A673 (cell line): ENCODE data around the gene PDE6C. TPM values are rescaled to one million over a fixed set of nuclear protein-coding genes. Genes with fewer than 3 reads are reported as not detected.

Source experiments
- BruUV-seq: library from RNA; stranded (reverse); fragments of 400-500 nt; replicated peaks from 2 replicates; lab custom pipeline; 2021; lab: Mats Ljungman, UMichigan
- CTCF ChIA-PET: fragments of 300-600 bp; sonication (Branson Sonifier 250); formaldehyde crosslinking; loops from one replicate; lab custom pipeline; 2022; ENCODE audit warnings: antibody characterized with exemption; lab: Charles Lee
- POLR2A ChIA-PET: fragments of 300-600 bp; sonication (Branson Sonifier 250); formaldehyde crosslinking; loops from one replicate; lab custom pipeline; 2022; ENCODE audit warnings: antibody characterized with exemption; ENCODE audit not compliant: low non-redundant PET; lab: Charles Lee
- DNase-seq: peaks from one replicate; pipeline ENCODE4 v3.0.0-alpha.2; 2015; ENCODE audit warnings: low spot score
- H3K27ac ChIP-seq: fragments of 200-600 bp; sonication (generic); 2 replicates; pipeline ENCODE4 v1.5.1; 2016; ENCODE audit warnings: mixed run types, low read depth, mild to moderate bottlenecking, mixed read lengths, antibody characterized with exemption, low read length; ENCODE audit not compliant: poor library complexity, severe bottlenecking
- H3K27me3 ChIP-seq: fragments of 200-600 bp; sonication (generic); replicated peaks from 2 replicates; pipeline ENCODE4 v1.6.1; 2017; ENCODE audit warnings: mixed run types, low read depth, mild to moderate bottlenecking, mixed read lengths, antibody characterized with exemption, low read length; ENCODE audit not compliant: insufficient read depth, poor library complexity
- H3K36me3 ChIP-seq: fragments of 200-600 bp; sonication (generic); 2 replicates; pipeline ENCODE4 v1.6.1; 2016; ENCODE audit warnings: mixed run types, mild to moderate bottlenecking, mixed read lengths, antibody characterized with exemption, low read length; ENCODE audit not compliant: insufficient read depth, poor library complexity, severe bottlenecking
- H3K4me1 ChIP-seq: fragments of 200-600 bp; sonication (generic); 2 replicates; pipeline ENCODE4 v1.6.1; 2017; ENCODE audit warnings: mixed run types, mild to moderate bottlenecking, mixed read lengths, antibody characterized with exemption, low read length; ENCODE audit not compliant: insufficient read depth, poor library complexity, severe bottlenecking
- H3K4me3 ChIP-seq: fragments of 200-600 bp; sonication (generic); 2 replicates; pipeline ENCODE4 v1.5.1; 2016; ENCODE audit warnings: low read depth, mixed run types, mild to moderate bottlenecking, mixed read lengths, low read length; ENCODE audit not compliant: poor library complexity, severe bottlenecking
- H3K9me3 ChIP-seq: fragments of 200-600 bp; sonication (generic); 2 replicates; pipeline ENCODE4 v1.6.1; 2016; ENCODE audit warnings: mixed run types, low read depth, mild to moderate bottlenecking, mixed read lengths, antibody characterized with exemption, low read length; ENCODE audit not compliant: poor library complexity, severe bottlenecking
- CTCF ChIP-seq: fragments of 300-800, 200-600 bp; sonication (generic); conservative IDR thresholded peaks from 2 replicates; pipeline ENCODE4 v1.5.1; 2017; ENCODE audit warnings: low read depth, mild to moderate bottlenecking, antibody characterized with exemption, low read length, moderate library complexity, mixed read lengths
- EZH2 ChIP-seq: fragments of 200-600 bp; sonication (generic); IDR thresholded peaks from 2 replicates; pipeline ENCODE4 v1.6.1; 2017; ENCODE audit warnings: borderline replicate concordance, low read depth, mild to moderate bottlenecking, mixed read lengths, antibody characterized with exemption, low read length; ENCODE audit not compliant: poor library complexity, severe bottlenecking
- intact Hi-C: fragments of 100-400 bp; cut with micrococcal nuclease; formaldehyde crosslinking; loops from one replicate; pipeline ENCODE4 v1.10.0; 2022; ENCODE audit not compliant: unreplicated experiment
- total RNA-seq: library from RNA; stranded (reverse); gene quantifications from 2 replicates; pipeline ENCODE4 v1.2.3, GENCODE V29; 2021

The PDE6C gene
- total RNA-seq, 1 experiment from 2014 or later: not detected

- Histone ChIP-seq H3K9me3 (no peaks in the 10 kb centered on the region), H3K36me3 (no peaks in the 10 kb centered on the region), H3K27me3 (no peaks in the 10 kb centered on the region), H3K4me3 (no peak overlapping the region), H3K27ac (no peak overlapping the region), H3K4me1 (no peaks in the 10 kb centered on the region)
- DNase-seq: no peak
- no TSS peak for BruUV-seq
- POLR2A ChIA-PET: interaction anchor here (0.5 kb wide), 1 partner anchor 9 kb away, joined by 9 read pairs; the partner anchor contains the start of gene FRA10AC1
- intact Hi-C loops: no loop called here
- CTCF ChIA-PET: no interaction called here
- no peak for TF ChIP-seq EZH2
- no peak for TF ChIP-seq CTCF
These were observed 99.6 kb downstream of the PDE6C start for GRCh38 chr10:93711891-93712290.

DNA sequence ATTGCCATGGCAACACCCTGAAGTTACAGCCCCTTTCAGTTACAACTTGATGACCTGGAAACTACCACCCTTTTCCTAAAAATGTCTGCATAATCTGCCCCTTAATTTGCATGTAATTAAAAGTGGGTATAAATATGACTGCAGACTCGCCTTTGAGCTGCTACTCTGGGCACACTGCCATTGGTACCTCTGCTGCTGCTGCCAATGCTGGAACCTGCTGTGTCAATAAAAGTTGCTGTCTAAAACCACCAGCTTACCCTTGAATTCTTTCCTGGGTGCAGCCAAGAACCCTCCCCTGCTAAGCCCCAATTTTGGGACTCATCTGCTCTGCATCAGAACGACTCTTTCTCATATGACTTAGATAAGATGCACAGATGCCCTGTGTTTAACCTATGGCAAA, 100.3 kb downstream of the PDE6C start:
- no peaks in the 10 kb centered on the region for H3K27me3 ChIP-seq
- no peaks in the 10 kb centered on the region for H3K4me1 ChIP-seq
- POLR2A ChIA-PET: no interaction called here
- no TSS peak for BruUV-seq
- intact Hi-C loops: no loop called here
- H3K27ac ChIP-seq: no peak overlapping the region
- no peaks in the 10 kb centered on the region for H3K36me3 ChIP-seq
- no peak for DNase-seq
- CTCF ChIA-PET: no interaction called here
- TF ChIP-seq EZH2 (no peak), CTCF (no peak)
- H3K9me3 ChIP-seq: no peaks in the 10 kb centered on the region
- no peak overlapping the region for H3K4me3 ChIP-seq

DNA sequence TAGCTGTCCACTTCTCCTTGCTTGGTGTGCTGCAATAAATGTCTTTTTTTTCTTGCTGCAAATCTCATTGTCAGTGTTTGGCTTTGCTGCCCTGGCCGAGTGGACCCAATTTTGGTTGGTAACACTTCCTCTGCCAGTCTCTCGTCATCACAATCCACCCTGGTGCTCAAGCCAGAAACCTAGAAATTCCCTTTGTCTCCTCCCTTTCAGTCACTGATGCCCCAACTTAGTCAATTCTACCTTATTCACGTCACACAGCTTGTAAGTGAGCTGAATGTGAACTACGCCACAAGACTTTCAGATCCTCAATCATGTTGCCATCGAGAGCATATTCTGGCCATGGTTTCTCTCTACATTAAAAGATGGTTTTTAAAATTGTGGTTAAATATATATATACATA, 103.0 kb downstream of the PDE6C start:
- intact Hi-C loops: no loop called here
- Histone ChIP-seq H3K9me3 (no peaks in the 10 kb centered on the region), H3K36me3 (no peaks in the 10 kb centered on the region), H3K4me1 (no peaks in the 10 kb centered on the region), H3K27ac (no peak overlapping the region), H3K4me3 (no peak overlapping the region), H3K27me3 (no peaks in the 10 kb centered on the region)
- no TSS peak for BruUV-seq
- ChIA-PET CTCF (no interaction called here), POLR2A (no interaction called here)
- TF ChIP-seq CTCF (no peak), EZH2 (no peak)
- no peak for DNase-seq

Other genes with a start within 250 kb of the PDE6C start
- 15.9 and 24.2 TPM in 2 replicates for gene MYOF, start 130.2 kb upstream of the PDE6C start, total RNA-seq
- gene CEP55, start 115.9 kb upstream of the PDE6C start, total RNA-seq: 67.9 and 68.5 TPM in 2 replicates
- not detected in 2 replicates for gene FFAR4, start 45.9 kb upstream of the PDE6C start, total RNA-seq
- gene RBP4, start 11.3 kb upstream of the PDE6C start, total RNA-seq: not detected in 2 replicates
- 21.6 and 21.7 TPM in 2 replicates for gene FRA10AC1, start 90.1 kb downstream of the PDE6C start, total RNA-seq
- gene LGI1, start 145.4 kb downstream of the PDE6C start, total RNA-seq: not detected in 2 replicates